HEK293T (cell line): ENCODE results near the gene TMEM130.

Experiments
- CTCF ChIA-PET: fragments of 350-600 bp; formaldehyde crosslinking; extraction: SDS; loops from one replicate; lab custom pipeline; 2021; ENCODE audit warnings: antibody characterized with exemption, inconsistent platforms; lab: Yijun Ruan, JAX
- POLR2A ChIA-PET: fragments of 350-600 bp; formaldehyde crosslinking; extraction: SDS; loops from one replicate; lab custom pipeline; 2020; ENCODE audit warnings: antibody characterized with exemption, inconsistent platforms; lab: Yijun Ruan, JAX
- DNase-seq: peaks from one replicate; pipeline ENCODE4 v3.0.0; 2012; ENCODE audit warnings: mixed read lengths; ENCODE audit errors: extremely low spot score
- ARNT ChIP-seq: fragments of 450-650 bp; IDR thresholded peaks from 2 replicates; pipeline ENCODE4 v1.6.1; 2017; ENCODE audit warnings: mild to moderate bottlenecking
- BHLHE40 ChIP-seq: fragments of 450-650 bp; IDR thresholded peaks from 2 replicates; pipeline ENCODE4 v1.6.1; 2016; ENCODE audit warnings: mild to moderate bottlenecking, moderate library complexity, borderline replicate concordance
- CTBP1 ChIP-seq: fragments of 450-650 bp; IDR thresholded peaks from 2 replicates; pipeline ENCODE4 v1.6.1; 2016; ENCODE audit warnings: borderline replicate concordance
- ELF4 ChIP-seq: fragments of 450-650 bp; IDR thresholded peaks from 2 replicates; pipeline ENCODE4 v1.6.1; 2017; ENCODE audit warnings: antibody characterized with exemption
- FOXA1 ChIP-seq: fragments of 450-650 bp; IDR thresholded peaks from 2 replicates; pipeline ENCODE4 v1.6.1; 2016; ENCODE audit warnings: mild to moderate bottlenecking
- FOXK2 ChIP-seq: fragments of 450-650 bp; IDR thresholded peaks from 2 replicates; pipeline ENCODE4 v1.6.1; 2016; ENCODE audit warnings: mild to moderate bottlenecking
- FOXM1 ChIP-seq: fragments of 450-650 bp; IDR thresholded peaks from 2 replicates; pipeline ENCODE4 v1.6.1; 2017; ENCODE audit warnings: mild to moderate bottlenecking, borderline replicate concordance
- HDGF ChIP-seq: fragments of 450-650 bp; IDR thresholded peaks from 2 replicates; pipeline ENCODE4 v1.6.1; 2017; ENCODE audit warnings: antibody characterized with exemption, borderline replicate concordance
- L3MBTL2 ChIP-seq: fragments of 450-650 bp; conservative IDR thresholded peaks from 2 replicates; pipeline ENCODE4 v1.6.1; 2016; ENCODE audit warnings: mild to moderate bottlenecking
- LEF1 ChIP-seq: fragments of 450-650 bp; IDR thresholded peaks from 2 replicates; pipeline ENCODE4 v1.6.1; 2017; ENCODE audit warnings: mild to moderate bottlenecking, borderline replicate concordance
- NFRKB ChIP-seq: fragments of 450-650 bp; IDR thresholded peaks from 2 replicates; pipeline ENCODE4 v1.6.1; 2016; ENCODE audit warnings: mild to moderate bottlenecking, moderate library complexity
- PKNOX1 ChIP-seq: fragments of 450-650 bp; IDR thresholded peaks from 2 replicates; pipeline ENCODE4 v1.6.1; 2016
- SP1 ChIP-seq: fragments of 450-650 bp; IDR thresholded peaks from 2 replicates; pipeline ENCODE4 v1.6.1; 2017
- SUZ12 ChIP-seq: fragments of 450-650 bp; IDR thresholded peaks from 2 replicates; pipeline ENCODE4 v1.6.1; 2016; ENCODE audit warnings: mild to moderate bottlenecking
- TARDBP ChIP-seq: fragments of 450-650 bp; IDR thresholded peaks from 2 replicates; pipeline ENCODE4 v1.6.1; 2016
- ZNF384 ChIP-seq: fragments of 450-650 bp; IDR thresholded peaks from 2 replicates; pipeline ENCODE4 v1.6.1; 2016

Gene TMEM130

GRCh38 chr7:98872328-98872924 is 2.6 kb upstream of the TMEM130 start:
- CTCF ChIA-PET = interaction anchor here (0.6 to 0.9 kb wide), 2 partner anchors 8 to 293 kb away, joined by 3 to 6 read pairs; no protein-coding TSS in a partner anchor
- TF ChIP-seq FOXA1 = no peak
- peak; percentile 68 for TF ChIP-seq PKNOX1
- TF ChIP-seq ZNF384 = peak; percentile 97
- DNase-seq = peak; percentile 37
- POLR2A ChIA-PET = no interaction called here

- ChIA-PET CTCF (interaction anchor here (0.6 kb wide), 1 partner anchor 9 kb away, joined by 3 read pairs; no protein-coding TSS in a partner anchor), POLR2A (interaction anchor here (1.1 kb wide), 1 partner anchor 9 kb away, joined by 4 read pairs; no protein-coding TSS in a partner anchor)
- TF ChIP-seq CTBP1 (no peak), SUZ12 (no peak), FOXK2 (no peak), SP1 (no peak), ARNT (no peak), LEF1 (no peak), PKNOX1 (no peak)
- DNase-seq = no peak
These were observed 1.1 kb upstream of the TMEM130 start for GRCh38 chr7:98870807-98871491.

- ChIA-PET POLR2A (interaction anchor here (1.0 kb wide), 1 partner anchor 9 kb away, joined by 3 read pairs; no protein-coding TSS in a partner anchor), CTCF (no interaction called here)
- TF ChIP-seq CTBP1 = no peak
- no peak for TF ChIP-seq SP1
- TF ChIP-seq BHLHE40 = no peak
- TF ChIP-seq ZNF384 = peak; percentile 59
- DNase-seq = peak; percentile 51
These were observed 372 bp upstream of the TMEM130 start for GRCh38 chr7:98870121-98870651.

- DNase-seq = no peak
- POLR2A ChIA-PET = interaction anchor here (1.0 kb wide), 1 partner anchor 10 kb away, joined by 3 read pairs; no protein-coding TSS in a partner anchor
- CTCF ChIA-PET = no interaction called here
- TF ChIP-seq BHLHE40 = no peak
- no peak for TF ChIP-seq ARNT
- no peak for TF ChIP-seq NFRKB
- no peak for TF ChIP-seq SUZ12
- TF ChIP-seq CTBP1 = no peak
- TF ChIP-seq FOXA1 = no peak
- TF ChIP-seq HDGF = no peak
- no peak for TF ChIP-seq FOXM1
- TF ChIP-seq ZNF384 = no peak
- TF ChIP-seq SP1 = no peak
- no peak for TF ChIP-seq ELF4
- no peak for TF ChIP-seq LEF1
- no peak for TF ChIP-seq L3MBTL2
- TF ChIP-seq PKNOX1 = no peak
- TF ChIP-seq TARDBP = no peak
These were observed 702 bp downstream of the TMEM130 start for GRCh38 chr7:98869027-98869596.

DNA sequence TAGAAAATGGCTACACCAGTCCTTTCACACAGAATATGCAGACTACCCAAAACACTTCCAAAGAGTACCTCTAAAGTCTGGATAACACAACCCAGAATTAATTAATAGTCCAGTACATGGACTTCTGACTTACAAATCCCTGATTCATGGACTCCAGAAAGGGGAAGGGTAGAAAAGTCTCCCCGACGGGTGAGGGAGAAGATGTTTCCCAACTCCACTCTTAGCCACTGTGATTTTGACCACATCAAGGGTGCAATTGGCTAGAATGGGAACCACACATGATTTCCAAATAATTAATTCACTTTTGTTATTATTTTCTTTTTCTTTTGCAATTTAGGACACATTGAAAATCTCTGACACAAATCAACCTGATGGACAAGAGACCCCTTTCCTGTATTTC is 1.4 kb downstream of the TMEM130 start:
- DNase-seq = no peak
- ChIA-PET POLR2A (no interaction called here), CTCF (no interaction called here)
- TF ChIP-seq L3MBTL2 = no peak
- no peak for TF ChIP-seq HDGF
- no peak for TF ChIP-seq FOXK2
- TF ChIP-seq ELF4 = no peak
- TF ChIP-seq ZNF384 = no peak
- TF ChIP-seq SUZ12 = no peak
- no peak for TF ChIP-seq LEF1
- no peak for TF ChIP-seq NFRKB
- no peak for TF ChIP-seq FOXM1
- no peak for TF ChIP-seq BHLHE40
- no peak for TF ChIP-seq ARNT

- no peak for DNase-seq
- CTCF ChIA-PET = interaction anchor here (0.6 to 0.8 kb wide), 2 partner anchors 25 to 27 kb away, joined by 6 to 9 read pairs; no protein-coding TSS in a partner anchor
- TF ChIP-seq SP1 = no peak
- no peak for TF ChIP-seq FOXA1
- TF ChIP-seq CTBP1 = no peak
- no peak for TF ChIP-seq ARNT
- no peak for TF ChIP-seq L3MBTL2
- TF ChIP-seq FOXM1 = no peak
- no peak for TF ChIP-seq ZNF384
- TF ChIP-seq BHLHE40 = no peak
- TF ChIP-seq PKNOX1 = no peak
- TF ChIP-seq HDGF = no peak
- no peak for TF ChIP-seq SUZ12
- TF ChIP-seq ELF4 = no peak
- POLR2A ChIA-PET = interaction anchor here (0.7 kb wide), 1 partner anchor 12 kb away, joined by 3 read pairs; the partner anchor contains the start of gene TRRAP
These were observed 3.0 kb downstream of the TMEM130 start for GRCh38 chr7:98866765-98867164.
